GM21619 (cell line): ENCODE measurements around the gene TWNK.
A peak's percentile ranks its signal among the peaks of the same experiment; 100 is the strongest.

Experiments
- ATAC-seq: cut with Tn5 transposase; IDR thresholded peaks from one replicate; pipeline ENCODE4 v1.9.1; 2021; ENCODE audit not compliant: unreplicated experiment

Gene TWNK

GRCh38 chr10:100986952-100987684 lies at the start of gene TWNK, which contains the start of gene MRPL43:
TSS of gene TWNK (plus strand) at chr10:100987543. CDS start at chr10:100988211, 668 bp downstream.
TSS of gene MRPL43 (minus strand) at chr10:100987497. CDS start at chr10:100987443, 54 bp downstream.
- peak; percentile 74 for ATAC-seq

- no peak for ATAC-seq
Measured at GRCh38 chr10:100939763-100940344, 47.5 kb upstream of the TWNK start.

GRCh38 chr10:100942229-100942628 lies 45.1 kb upstream of the TWNK start:
- no peak for ATAC-seq

GRCh38 chr10:100943508-100943907 lies 43.8 kb upstream of the TWNK start:
- no peak for ATAC-seq

GRCh38 chr10:100945754-100946153 lies 41.6 kb upstream of the TWNK start:
- ATAC-seq = no peak

- no peak for ATAC-seq
Measured at GRCh38 chr10:100948916-100949315, 38.4 kb upstream of the TWNK start.

- no peak for ATAC-seq
Measured at GRCh38 chr10:100960251-100960650, 27.1 kb upstream of the TWNK start.

- ATAC-seq = no peak
Measured at GRCh38 chr10:100962351-100963080, 24.8 kb upstream of the TWNK start.

DNA sequence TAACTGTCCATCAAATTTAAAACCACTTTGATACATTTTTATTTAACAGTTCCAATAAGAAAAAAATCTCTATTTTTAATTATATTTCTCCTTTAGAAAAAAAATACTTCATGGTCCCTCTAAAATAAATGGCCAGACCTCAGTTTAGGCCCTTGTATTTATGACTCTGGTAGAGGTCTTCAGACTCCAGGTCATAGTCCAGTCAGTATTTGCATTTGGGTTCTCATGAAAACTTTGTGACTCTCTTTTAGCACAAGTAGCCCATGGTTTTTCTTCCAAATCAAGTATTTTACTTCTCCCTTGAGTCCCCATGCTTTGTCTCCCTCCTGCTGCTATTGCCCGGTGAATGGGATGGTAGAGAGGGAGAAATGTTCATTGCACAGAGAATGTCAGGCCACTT lies 23.5 kb upstream of the TWNK start:
- ATAC-seq = no peak

DNA sequence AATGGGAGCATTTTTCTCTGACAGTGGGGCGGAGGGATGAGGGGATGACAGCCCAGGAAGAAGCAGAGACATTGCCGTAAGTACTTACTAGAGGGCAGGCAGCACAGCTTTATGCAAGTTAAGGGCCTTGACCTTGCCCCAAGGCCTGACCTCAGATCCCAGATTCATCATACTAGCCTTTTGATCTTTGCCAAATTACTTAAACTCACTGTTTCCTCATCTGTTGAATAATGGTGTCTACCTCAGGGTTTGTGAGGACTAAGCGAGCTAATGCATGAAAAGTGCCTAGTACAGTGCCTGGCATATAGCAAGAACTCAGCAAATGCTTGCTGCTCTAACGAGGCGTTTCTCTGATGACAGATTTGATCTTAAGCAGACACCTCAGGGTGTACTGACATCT lies 21.5 kb upstream of the TWNK start:
- no peak for ATAC-seq

- no peak for ATAC-seq
Measured at GRCh38 chr10:100966887-100967286, 20.5 kb upstream of the TWNK start.

DNA sequence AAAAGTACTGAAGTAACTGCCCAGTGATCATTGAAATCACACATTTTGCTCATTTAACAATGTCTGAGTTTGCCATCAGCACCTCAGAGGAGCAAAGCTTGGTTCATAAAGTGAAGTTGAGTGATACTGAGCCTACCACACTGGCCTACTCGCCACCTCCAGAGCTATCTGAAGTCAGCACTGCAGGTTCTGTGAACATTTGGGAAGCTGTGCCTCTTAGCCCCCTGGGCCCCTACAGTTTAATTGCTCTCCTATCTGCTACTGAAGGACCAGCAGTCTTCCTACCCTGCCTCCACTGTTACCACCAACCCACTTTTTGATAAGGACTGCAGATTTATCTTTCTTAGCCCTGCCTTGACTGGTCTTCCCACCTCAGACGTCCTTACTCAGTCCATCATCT lies 20.0 kb upstream of the TWNK start:
- ATAC-seq = no peak

DNA sequence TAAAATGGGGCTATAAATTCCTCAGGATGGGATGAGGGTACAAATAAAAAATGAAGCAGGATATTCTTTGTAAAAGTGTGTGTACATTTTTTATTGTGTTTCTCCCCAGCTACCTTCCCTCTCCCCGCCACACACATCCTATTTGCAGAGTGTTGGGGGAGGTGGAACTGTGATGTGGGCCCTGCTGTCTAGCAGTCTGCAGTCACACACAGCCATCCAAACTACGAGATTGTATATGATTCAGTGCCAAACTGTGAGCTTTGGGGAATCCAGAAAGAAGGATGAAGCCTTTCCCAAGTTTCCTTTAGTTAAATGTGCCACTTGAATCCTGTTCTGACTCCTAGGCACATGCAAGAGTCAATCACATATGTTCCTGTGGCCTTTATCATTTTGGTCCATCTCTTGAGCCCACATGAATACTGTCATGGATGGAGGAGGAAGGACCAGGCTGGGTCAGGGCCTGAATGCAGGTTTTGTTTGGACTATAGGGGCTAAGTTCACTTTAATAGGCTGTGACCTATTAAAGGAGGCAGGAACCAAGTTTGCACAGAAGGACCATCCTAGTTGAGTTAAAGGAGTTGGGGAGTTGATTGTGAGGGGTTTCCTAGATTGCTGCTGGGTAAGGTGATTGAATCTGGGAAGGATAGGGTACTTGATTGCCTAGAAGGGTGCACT lies 19.1 kb upstream of the TWNK start:
- no peak for ATAC-seq

DNA sequence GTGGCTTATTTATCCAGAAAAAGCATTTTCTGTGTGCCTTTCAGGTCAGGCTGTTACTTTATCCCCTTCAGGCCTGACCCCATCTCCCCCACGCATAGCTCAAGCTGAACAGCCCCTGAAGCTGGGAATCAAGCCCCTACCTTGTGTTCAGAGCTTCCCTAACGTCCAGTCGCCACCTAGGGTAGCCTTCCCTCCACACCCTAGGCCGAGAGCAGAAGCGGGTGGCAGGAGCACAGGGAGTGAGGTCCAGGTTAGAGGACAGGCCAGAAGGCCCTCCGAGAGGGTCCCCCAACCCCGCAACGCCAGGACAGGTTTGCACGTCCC lies 18.5 kb upstream of the TWNK start:
- no peak for ATAC-seq

- peak; percentile 57 for ATAC-seq
Measured at GRCh38 chr10:100969187-100970075, 17.9 kb upstream of the TWNK start, which contains the start of gene SEMA4G. TSS of gene SEMA4G (plus strand) at chr10:100969504. CDS start at chr10:100972913, 3,409 bp downstream.

DNA sequence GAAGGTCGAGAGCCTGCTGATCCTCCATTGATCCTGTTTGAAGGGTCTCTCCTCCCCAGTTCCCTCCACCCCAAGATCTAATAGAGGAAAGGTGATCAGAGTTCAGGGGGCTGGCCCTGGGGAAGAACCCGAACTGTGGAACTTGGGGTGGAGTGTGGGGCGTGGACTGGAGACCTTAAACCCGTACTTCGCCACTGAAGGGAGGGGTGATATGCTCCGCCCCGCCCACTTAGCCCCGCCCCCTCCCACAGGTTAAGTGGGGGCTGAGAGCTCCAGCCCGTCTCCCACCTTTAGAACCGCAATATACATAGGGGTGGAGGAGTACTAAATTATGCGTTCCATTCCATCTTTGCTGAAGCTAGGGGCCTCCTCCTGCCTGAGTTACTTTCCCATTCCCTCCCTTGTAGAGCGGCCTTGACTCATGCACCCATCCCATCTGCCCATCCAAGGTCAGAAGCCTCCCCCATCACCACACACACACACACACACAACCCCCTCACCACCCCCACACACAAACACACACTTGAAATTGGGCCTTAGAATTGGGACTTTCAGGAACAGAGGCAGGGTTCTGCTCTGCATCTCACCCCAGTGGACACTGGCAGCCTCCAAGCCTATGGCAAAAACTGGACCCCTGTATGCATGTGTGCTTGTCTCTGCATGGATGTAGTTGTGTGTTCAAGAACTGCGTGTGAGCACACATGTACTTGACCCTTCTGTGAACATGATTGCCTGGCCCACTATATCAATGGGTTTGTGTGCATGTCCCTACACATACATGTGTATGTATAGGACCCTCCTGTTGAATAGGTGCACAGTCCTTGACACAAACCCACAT lies 17.0 kb upstream of the TWNK start:
- ATAC-seq = no peak

DNA sequence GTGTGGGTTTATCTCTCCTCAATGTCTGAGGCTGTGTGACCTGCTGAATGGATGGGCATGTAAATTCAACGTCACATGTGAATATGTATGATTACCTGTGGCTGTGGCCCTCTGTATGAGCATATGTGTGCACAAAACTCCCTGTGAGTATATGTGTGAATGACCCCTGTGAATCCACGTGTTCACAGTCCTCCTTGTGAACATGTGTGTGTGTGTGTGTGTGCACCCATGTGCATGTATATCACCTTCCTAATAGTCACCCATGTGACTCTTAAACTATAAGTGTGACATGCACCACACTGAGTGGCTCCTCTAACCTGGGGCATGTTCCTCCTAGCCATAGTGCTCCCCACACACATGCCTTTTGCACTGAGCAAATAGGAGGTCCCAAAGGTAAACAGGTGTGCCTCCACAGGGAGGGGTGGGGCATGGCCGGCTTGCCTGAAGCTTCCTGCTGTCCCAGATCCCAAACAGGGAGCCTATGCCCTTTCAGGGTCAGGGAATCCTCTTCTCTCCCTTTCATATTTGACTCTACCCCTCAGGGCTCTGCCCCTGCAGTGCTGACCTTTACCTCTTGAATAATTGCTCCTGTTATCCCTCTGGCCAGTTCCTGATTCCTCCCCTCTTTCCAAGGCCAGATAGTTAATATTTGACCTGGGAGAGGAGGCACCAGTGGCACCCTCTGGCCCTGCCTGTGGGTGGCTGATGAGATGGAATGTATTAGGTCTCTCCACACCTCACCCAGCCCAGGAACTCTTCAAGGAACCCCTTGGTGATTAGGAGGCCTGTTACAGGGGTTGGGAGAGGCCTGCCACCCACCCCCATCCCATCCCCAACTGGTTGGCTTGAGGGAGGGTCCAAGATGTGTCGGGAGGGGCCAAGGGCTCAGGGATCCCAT lies 16.2 kb upstream of the TWNK start:
- ATAC-seq = no peak

DNA sequence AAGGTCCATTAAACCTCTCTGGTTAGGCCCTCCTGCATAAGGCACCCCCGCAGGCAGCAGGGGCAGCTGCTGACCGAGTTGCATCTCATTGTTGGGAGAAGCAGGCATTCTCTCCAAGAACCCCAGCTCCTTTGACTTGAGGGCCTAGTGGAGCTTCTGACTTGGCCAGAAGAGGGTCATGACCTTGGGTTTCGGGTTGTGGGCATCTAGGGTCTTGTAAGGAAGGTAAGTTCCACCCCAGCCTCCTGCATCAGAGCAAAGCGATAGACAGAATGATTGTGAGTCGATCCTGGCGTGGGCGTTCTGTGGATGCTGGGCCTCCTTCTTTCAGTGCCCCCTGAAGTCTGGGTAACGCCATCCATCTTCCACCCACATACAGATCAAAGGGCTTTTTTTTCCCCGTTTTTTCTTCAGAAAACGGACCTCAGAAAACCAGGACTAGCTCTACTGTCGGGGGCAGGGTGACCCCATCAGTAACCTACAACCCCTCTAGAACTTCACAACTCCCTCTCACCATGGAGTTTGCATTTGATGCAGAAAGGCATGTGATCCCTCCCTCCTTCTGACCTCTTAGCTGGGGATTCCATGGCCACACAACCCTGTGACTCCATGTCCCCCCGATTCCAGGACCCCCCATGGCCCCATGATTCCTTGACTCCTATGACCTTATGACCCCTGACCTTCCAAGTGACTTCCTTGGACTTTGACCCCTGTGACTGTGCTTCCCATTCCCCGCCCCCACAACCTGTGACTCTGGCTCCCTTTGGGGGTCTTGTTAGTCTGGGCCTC lies 15.0 kb upstream of the TWNK start:
- ATAC-seq = no peak
